ENCODE data around the gene ASB1.

The ASB1 gene

GRCh38 chr2:238494573-238494961 is 67.8 kb downstream of the ASB1 start:
- no peak for DNase-seq (ENCODE audit: low spot score)

- no peak for DNase-seq (ENCODE audit: low spot score)
Measured at GRCh38 chr2:238495422-238495821, 68.7 kb downstream of the ASB1 start.

GRCh38 chr2:238496756-238497609 is 70.3 kb downstream of the ASB1 start:
- no peak for DNase-seq (ENCODE audit: low spot score)

- DNase-seq (ENCODE audit: low spot score), result no peak
Measured at GRCh38 chr2:238497610-238498005, 70.9 kb downstream of the ASB1 start.

GRCh38 chr2:238498188-238498587 is 71.5 kb downstream of the ASB1 start:
- no peak for DNase-seq (ENCODE audit: low spot score)

GRCh38 chr2:238498691-238499295 is 72.1 kb downstream of the ASB1 start:
- no peak for DNase-seq (ENCODE audit: low spot score)

- no peak for DNase-seq (ENCODE audit: low spot score)
Measured at GRCh38 chr2:238499731-238500580, 73.2 kb downstream of the ASB1 start.

- DNase-seq (ENCODE audit: low spot score), result no peak
Measured at GRCh38 chr2:238501311-238501710, 74.6 kb downstream of the ASB1 start.

Measured in Ammon's horn (tissue), 1 donor.